HepG2 (cell line): ENCODE results near the gene VWA1. TPM values are rescaled to one million over a fixed set of nuclear protein-coding genes. Genes with fewer than 3 reads are reported as not detected.

ENCODE experiments used
- BATF2 ChIP-seq: sonication (generic); formaldehyde crosslinking; IDR thresholded peaks from 2 replicates; pipeline ENCODE4 v1.8.0; 2022; ENCODE audit warnings: mild to moderate bottlenecking, missing genetic modification reagents, moderate library complexity
- FOXA3 ChIP-seq: IDR thresholded peaks from 2 replicates; pipeline ENCODE4 v1.6.1; 2016; ENCODE audit warnings: missing genetic modification reagents, missing compliant biosample characterization
- FOXO1 ChIP-seq: sonication (generic); formaldehyde crosslinking; IDR thresholded peaks from 2 replicates; pipeline ENCODE4 v1.4.0; 2020; ENCODE audit warnings: missing genetic modification reagents
- GABPB1 ChIP-seq: IDR thresholded peaks from 2 replicates; pipeline ENCODE4 v1.6.1; 2016; ENCODE audit warnings: mild to moderate bottlenecking, missing genetic modification reagents, moderate library complexity, missing compliant biosample characterization
- GLI4 ChIP-seq: sonication (generic); formaldehyde crosslinking; IDR thresholded peaks from 2 replicates; pipeline ENCODE4 v1.5.1; 2020; ENCODE audit warnings: missing genetic modification reagents, mild to moderate bottlenecking, moderate library complexity, borderline replicate concordance
- IKZF4 ChIP-seq: sonication (generic); formaldehyde crosslinking; IDR thresholded peaks from 2 replicates; pipeline ENCODE4 v1.5.1; 2020; ENCODE audit warnings: borderline replicate concordance, mild to moderate bottlenecking, low read depth, missing genetic modification reagents; ENCODE audit errors: not compliant biosample characterization
- JDP2 ChIP-seq: sonication (generic); formaldehyde crosslinking; IDR thresholded peaks from 2 replicates; pipeline ENCODE4 v1.8.1; 2022; ENCODE audit warnings: missing genetic modification reagents, borderline replicate concordance
- JUN ChIP-seq: sonication (generic); formaldehyde crosslinking; IDR thresholded peaks from 2 replicates; pipeline ENCODE4 v1.4.0; 2020; ENCODE audit warnings: mild to moderate bottlenecking, missing genetic modification reagents
- JUNB ChIP-seq: sonication (generic); formaldehyde crosslinking; IDR thresholded peaks from 2 replicates; pipeline ENCODE4 v1.8.0; 2022; ENCODE audit warnings: missing genetic modification reagents, mild to moderate bottlenecking, borderline replicate concordance
- MAZ ChIP-seq, 2 experiments: sonication (generic) in 1 of 2; formaldehyde crosslinking in 1 of 2; IDR thresholded peaks; 2 replicates each; pipeline versions ENCODE4 v1.5.0 to v1.6.1; 2012 to 2020; ENCODE audit warnings: low read depth in 2 of 2, mild to moderate bottlenecking in 2 of 2, borderline replicate concordance in 1 of 2, improper control_type of control experiment in 1 of 2, low read length in 1 of 2, missing genetic modification reagents in 1 of 2, moderate library complexity in 1 of 2
- MXD4 ChIP-seq: IDR thresholded peaks from 2 replicates; pipeline ENCODE4 v1.6.1; 2016; ENCODE audit warnings: mild to moderate bottlenecking, missing biosample characterization, missing genetic modification reagents
- NCOA5 ChIP-seq: sonication (generic); formaldehyde crosslinking; IDR thresholded peaks from 2 replicates; pipeline ENCODE4 v1.4.0; 2020; ENCODE audit warnings: missing genetic modification reagents
- NFYC ChIP-seq: IDR thresholded peaks from 2 replicates; pipeline ENCODE4 v1.6.1; 2016; ENCODE audit warnings: missing genetic modification reagents, missing compliant biosample characterization
- NKX3-1 ChIP-seq: sonication (generic); formaldehyde crosslinking; IDR thresholded peaks from 2 replicates; pipeline ENCODE4 v1.5.0; 2020; ENCODE audit warnings: missing genetic modification reagents
- PRMT3 ChIP-seq: sonication (generic); formaldehyde crosslinking; IDR thresholded peaks from 2 replicates; pipeline ENCODE4 v1.8.1; 2022; ENCODE audit warnings: low read depth, mild to moderate bottlenecking, moderate library complexity, missing genetic modification reagents, borderline replicate concordance
- RXRA ChIP-seq: sonication (generic); formaldehyde crosslinking; IDR thresholded peaks from 2 replicates; pipeline ENCODE4 v1.5.1; 2020; ENCODE audit warnings: missing genetic modification reagents
- RXRB ChIP-seq: IDR thresholded peaks from 2 replicates; pipeline ENCODE4 v1.6.1; 2016; ENCODE audit warnings: borderline replicate concordance, missing genetic modification reagents, missing compliant biosample characterization
- XRCC5 ChIP-seq: fragments of 200-400 bp; formaldehyde crosslinking; optimal IDR thresholded peaks from 2 replicates; pipeline ENCODE3; 2017; ENCODE audit warnings: mild to moderate bottlenecking, low read length
- ZBTB7B ChIP-seq: sonication (generic); formaldehyde crosslinking; IDR thresholded peaks from 2 replicates; pipeline ENCODE4 v1.4.0; 2020; ENCODE audit warnings: missing genetic modification reagents
- ZNF124 ChIP-seq: sonication (generic); formaldehyde crosslinking; IDR thresholded peaks from 2 replicates; pipeline ENCODE4 v1.4.0; 2020; ENCODE audit warnings: missing genetic modification reagents
- ZNF205 ChIP-seq: IDR thresholded peaks from 2 replicates; pipeline ENCODE4 v1.6.1; 2018; ENCODE audit warnings: missing biosample characterization, missing genetic modification reagents
- ZNF33B ChIP-seq: sonication (generic); formaldehyde crosslinking; IDR thresholded peaks from 2 replicates; pipeline ENCODE4 v1.5.1; 2020; ENCODE audit warnings: mild to moderate bottlenecking, missing genetic modification reagents
- ZNF350 ChIP-seq: sonication (generic); formaldehyde crosslinking; IDR thresholded peaks from 2 replicates; pipeline ENCODE4 v1.4.0; 2020; ENCODE audit warnings: mild to moderate bottlenecking, low read depth, missing genetic modification reagents, borderline replicate concordance
- ZNF547 ChIP-seq: sonication (generic); formaldehyde crosslinking; IDR thresholded peaks from 2 replicates; pipeline ENCODE4 v1.5.1; 2020; ENCODE audit warnings: mild to moderate bottlenecking, missing genetic modification reagents
- ZNF7 ChIP-seq: IDR thresholded peaks from 2 replicates; pipeline ENCODE4 v1.6.1; 2016; ENCODE audit warnings: missing biosample characterization, missing genetic modification reagents
- ZNF788 ChIP-seq: sonication (generic); formaldehyde crosslinking; IDR thresholded peaks from 2 replicates; pipeline ENCODE4 v1.5.0; 2020; ENCODE audit warnings: mild to moderate bottlenecking, missing genetic modification reagents, borderline replicate concordance
- ZNF878 ChIP-seq: sonication (generic); formaldehyde crosslinking; IDR thresholded peaks from 2 replicates; pipeline ENCODE4 v1.8.1; 2023; ENCODE audit warnings: mild to moderate bottlenecking, missing genetic modification reagents, moderate library complexity
- ZXDC ChIP-seq: sonication (generic); formaldehyde crosslinking; IDR thresholded peaks from 2 replicates; pipeline ENCODE4 v1.5.0; 2020; ENCODE audit warnings: mild to moderate bottlenecking, missing genetic modification reagents
- polyA plus RNA-seq, 8 experiments: library from polyadenylated mRNA; depleted of rRNA in 3 of 8; stranded (reverse) in 7 of 8; unstranded in 1 of 8; fragments of >200 nt; fragmentation: Illumina TruSeq in 4 of 8; extraction: Trizol in 4 of 8; gene quantifications; 2 replicates each; pipeline versions ENCODE4 v1.2.1 to v1.2.3, GENCODE V29; 2011 to 2016; ENCODE audit warnings: low read depth in 4 of 8, missing spikeins in 1 of 8, mixed read lengths in 1 of 8; ENCODE audit not compliant: insufficient read depth in 1 of 8
- total RNA-seq, 5 experiments: library from RNA; depleted of rRNA; stranded (reverse); fragments of >200 nt; fragmentation: Illumina TruSeq; extraction: Trizol; gene quantifications; 2 replicates each; pipeline ENCODE4 v1.2.3, GENCODE V29; 2016; ENCODE audit warnings: low read depth in 1 of 5

The VWA1 gene
- total and polyA plus RNA-seq, 2 of the 13 experiments (the other 11 are each of a cell fraction or from before 2014, with no cell fraction given): 40.9 to 57.5 TPM

GRCh38 chr1:1435106-1435903 is at the start of gene VWA1 (continued):
- no peak for TF ChIP-seq ZNF878 (CRISPR knock-in tag)
- TF ChIP-seq ZXDC (CRISPR knock-in tag): no peak; the same call in 1 of the 2 replicates
- no peak for TF ChIP-seq NFYC (CRISPR knock-in tag)
- peak; percentile 67; the same call in 1 of the 2 replicates for TF ChIP-seq MXD4 (CRISPR knock-in tag)
- peak; percentile 70; the same call in 1 of the 2 replicates for TF ChIP-seq ZNF205 (CRISPR knock-in tag)
- TF ChIP-seq GLI4 (CRISPR knock-in tag): 0 out of 2 replicates have a peak, but pooled peaks have one; percentile 51
- no peak for TF ChIP-seq ZNF124 (CRISPR knock-in tag)
- TF ChIP-seq IKZF4 (CRISPR knock-in tag): peak; percentile 28
- TF ChIP-seq FOXA3: no peak; the same call in 1 of the 2 replicates
- no peak for TF ChIP-seq PRMT3 (CRISPR knock-in tag)
- no peak for TF ChIP-seq MAZ (IDR thresholded peaks at IDR 0.05; ENCODE audit: borderline replicate concordance, low read depth, low read length)
- TF ChIP-seq MAZ (CRISPR knock-in tag; IDR thresholded peaks at IDR 0.05; ENCODE audit: low read depth): peak; percentile 72; the same call in 1 of the 2 replicates
- 0 out of 2 replicates have a peak, but pooled peaks have one; percentile 66 for TF ChIP-seq ZNF33B
- no peak for TF ChIP-seq BATF2 (CRISPR knock-in tag)
- 0 out of 2 replicates have a peak, but pooled peaks have one; percentile 6 for TF ChIP-seq JUN (CRISPR knock-in tag)
- peak; percentile 39; the same call in 1 of the 2 replicates for TF ChIP-seq ZBTB7B (CRISPR knock-in tag)
- peak; percentile 82; the same call in 1 of the 2 replicates for TF ChIP-seq ZNF547 (CRISPR knock-in tag)
- TF ChIP-seq RXRA: peak; percentile 48; the same call in 1 of the 2 replicates
- peak; percentile 39; the same call in 1 of the 2 replicates for TF ChIP-seq FOXO1 (CRISPR knock-in tag)
- TF ChIP-seq ZNF788 (CRISPR knock-in tag): peak; percentile 79; the same call in 1 of the 2 replicates
- 0 out of 2 replicates have a peak, but pooled peaks have one; percentile 42 for TF ChIP-seq NKX3-1
- peak; percentile 61; the same call in 1 of the 2 replicates for TF ChIP-seq ZNF350 (CRISPR knock-in tag)
- no peak for TF ChIP-seq NCOA5 (CRISPR knock-in tag)
- TF ChIP-seq ZNF7 (CRISPR knock-in tag): no peak
- no peak for TF ChIP-seq RXRB
- no peak for TF ChIP-seq JDP2 (CRISPR knock-in tag)
- no peak for TF ChIP-seq JUNB (CRISPR knock-in tag)
- TF ChIP-seq XRCC5: peak; percentile 33
- peak; percentile 57; the same call in 1 of the 2 replicates for TF ChIP-seq GABPB1 (CRISPR knock-in tag)
